Gastrocnemius medialis (tissue), 4 donors: ENCODE data around the gene ATP6V1A.

Experiments
- POLR2A ChIP-seq, 2 donors: fragments of 450-650 bp; IDR thresholded peaks; one replicate each; pipeline ENCODE4 v1.6.1; 2017; ENCODE audit warnings: antibody characterized with exemption in 2 of 2, mild to moderate bottlenecking in 2 of 2, moderate library complexity in 2 of 2
- TF ChIP-seq, protein P1 (sequence below), 5 experiments: fragments of 450-650 bp in 3 of 5; fragments of 200-600 bp in 2 of 5; sonication (generic) in 2 of 5; IDR thresholded peaks in 4 of 5; conservative IDR thresholded peaks in 1 of 5; 1 replicate in 4 of 5; 2 replicates in 1 of 5; pipeline ENCODE4 v1.5.1; 2016 to 2019; ENCODE audit warnings: antibody characterized with exemption in 5 of 5, mild to moderate bottlenecking in 3 of 5, moderate library complexity in 3 of 5

DNA sequence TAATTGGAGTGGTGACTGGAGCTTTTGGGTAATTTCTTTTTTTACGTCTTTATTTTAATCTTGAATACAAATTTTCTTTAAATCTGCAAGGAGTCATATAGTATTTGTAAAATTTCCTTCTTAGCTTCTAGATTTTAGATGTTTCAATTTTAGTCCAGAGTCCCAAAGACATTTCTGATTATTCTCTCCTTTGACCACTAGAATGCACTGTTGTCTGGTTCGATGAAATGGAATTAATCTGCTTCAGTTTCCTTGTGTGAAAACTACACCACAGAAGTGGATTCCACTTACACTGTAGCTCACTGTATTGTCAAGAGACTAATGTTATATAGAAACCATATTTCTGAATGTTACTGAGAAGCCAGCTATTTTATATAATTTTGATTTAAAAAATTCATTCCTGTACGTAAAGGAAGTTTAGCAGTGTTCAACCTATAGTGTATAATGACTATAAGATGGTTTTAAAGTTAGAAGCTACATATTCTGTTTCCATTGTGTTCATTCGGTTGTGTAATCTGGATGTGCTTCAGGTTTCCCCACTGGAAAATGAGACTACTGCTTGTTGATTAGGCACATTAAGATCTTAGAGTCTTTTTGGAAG lies 97.9 kb downstream of the ATP6V1A start:
- TF ChIP-seq, protein P1, sequence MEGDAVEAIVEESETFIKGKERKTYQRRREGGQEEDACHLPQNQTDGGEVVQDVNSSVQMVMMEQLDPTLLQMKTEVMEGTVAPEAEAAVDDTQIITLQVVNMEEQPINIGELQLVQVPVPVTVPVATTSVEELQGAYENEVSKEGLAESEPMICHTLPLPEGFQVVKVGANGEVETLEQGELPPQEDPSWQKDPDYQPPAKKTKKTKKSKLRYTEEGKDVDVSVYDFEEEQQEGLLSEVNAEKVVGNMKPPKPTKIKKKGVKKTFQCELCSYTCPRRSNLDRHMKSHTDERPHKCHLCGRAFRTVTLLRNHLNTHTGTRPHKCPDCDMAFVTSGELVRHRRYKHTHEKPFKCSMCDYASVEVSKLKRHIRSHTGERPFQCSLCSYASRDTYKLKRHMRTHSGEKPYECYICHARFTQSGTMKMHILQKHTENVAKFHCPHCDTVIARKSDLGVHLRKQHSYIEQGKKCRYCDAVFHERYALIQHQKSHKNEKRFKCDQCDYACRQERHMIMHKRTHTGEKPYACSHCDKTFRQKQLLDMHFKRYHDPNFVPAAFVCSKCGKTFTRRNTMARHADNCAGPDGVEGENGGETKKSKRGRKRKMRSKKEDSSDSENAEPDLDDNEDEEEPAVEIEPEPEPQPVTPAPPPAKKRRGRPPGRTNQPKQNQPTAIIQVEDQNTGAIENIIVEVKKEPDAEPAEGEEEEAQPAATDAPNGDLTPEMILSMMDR (IDR thresholded peaks at IDR 0.05 in 4 of 5, conservative IDR thresholded peaks at IDR 0.05 in 1 of 5) = peak in 2 of 5 experiments; percentile 28 to 43
- no peak for TF ChIP-seq POLR2A (IDR thresholded peaks at IDR 0.05)
